ENCODE measurements around the gene UNC5A. TPM values are rescaled to one million over a fixed set of nuclear protein-coding genes. Genes with fewer than 3 reads are reported as not detected.
A peak's percentile ranks its signal among the peaks of the same experiment; 100 is the strongest.
"Not testable (repeated sequence)": the region's sequence is repeated elsewhere in the genome, so short reads cannot be mapped to it uniquely, and the experiment has no call there.

The UNC5A gene
- total and polyA plus RNA-seq, 7 experiments from 2014 or later, result not detected

GRCh38 chr5:176873011-176873410 is 62.7 kb downstream of the UNC5A start:
- H3K9me3 ChIP-seq (ENCODE audit: control insufficient read depth in 2 of 3, low read length in 3 of 3); H3K27me3 ChIP-seq (ENCODE audit: control insufficient read depth in 2 of 2, insufficient read depth in 2 of 2, low read length in 2 of 2); H3K4me3 ChIP-seq (ENCODE audit: low read length); intact Hi-C loops (cut with micrococcal nuclease); POLR2A ChIA-PET; CTCF ChIA-PET; H3K36me3 Mint-ChIP-seq; ATAC-seq; DNase-seq; H3K9me3 Mint-ChIP-seq; H3K27ac ChIP-seq (ENCODE audit: low read depth, low read length); H3K4me1 ChIP-seq (ENCODE audit: control insufficient read depth in 2 of 2, insufficient read depth in 2 of 2, low read length in 2 of 2); H3K36me3 ChIP-seq (ENCODE audit: control insufficient read depth in 2 of 3, insufficient read depth in 3 of 3, low read length in 3 of 3); H3K27ac Mint-ChIP-seq; H3K4me3 Mint-ChIP-seq: not testable (repeated sequence)
- Mint-ChIP-seq H3K4me1 (peaks cover 0 to 27% (median 9%) of the 10 kb centered on the region in 7 donors), H3K27me3 (peaks cover 15 to 29% (median 19%) of the 10 kb centered on the region in 5 donors)

GRCh38 chr5:176873541-176874172 is 63.3 kb downstream of the UNC5A start:
- no peaks in the 10 kb centered on the region for H3K9me3 ChIP-seq (ENCODE audit: control insufficient read depth in 2 of 3, low read length in 3 of 3)
- no peak overlapping the region for H3K4me3 ChIP-seq (ENCODE audit: low read length)
- intact Hi-C loops (cut with micrococcal nuclease), result no loop called here
- Mint-ChIP-seq H3K36me3 (peaks cover 0 to 1% (median 0%) of the 10 kb centered on the region in 5 donors), H3K4me3 (no peak overlapping the region), H3K27ac (no peak overlapping the region), H3K4me1 (peaks cover 0 to 27% (median 9%) of the 10 kb centered on the region in 7 donors), H3K9me3 (peaks cover 0 to 4% (median 0%) of the 10 kb centered on the region in 11 donors), H3K27me3 (peaks cover 15 to 30% (median 19%) of the 10 kb centered on the region in 5 donors)
- H3K27me3 ChIP-seq (ENCODE audit: control insufficient read depth in 2 of 2, insufficient read depth in 2 of 2, low read length in 2 of 2), result no peaks in the 10 kb centered on the region
- POLR2A ChIA-PET, result no interaction called here
- no peak for ATAC-seq
- CTCF ChIA-PET, result no interaction called here
- no peak overlapping the region for H3K27ac ChIP-seq (ENCODE audit: low read depth, low read length)
- no peaks in the 10 kb centered on the region for H3K36me3 ChIP-seq (ENCODE audit: control insufficient read depth in 2 of 3, insufficient read depth in 3 of 3, low read length in 3 of 3)
- H3K4me1 ChIP-seq (ENCODE audit: control insufficient read depth in 2 of 2, insufficient read depth in 2 of 2, low read length in 2 of 2), result peaks cover 0 to 7% of the 10 kb centered on the region in 2 donors
- no peak for DNase-seq

- ChIA-PET CTCF (no interaction called here), POLR2A (no interaction called here)
- no peak overlapping the region for H3K4me3 Mint-ChIP-seq
These were observed 63.9 kb downstream of the UNC5A start for GRCh38 chr5:176874198-176874780.

GRCh38 chr5:176875014-176875550 is 64.7 kb downstream of the UNC5A start:
- peaks cover 0 to 4% (median 0%) of the 10 kb centered on the region in 11 donors for H3K9me3 Mint-ChIP-seq
- peaks cover 0 to 7% of the 10 kb centered on the region in 2 donors for H3K4me1 ChIP-seq (ENCODE audit: control insufficient read depth in 2 of 2, insufficient read depth in 2 of 2, low read length in 2 of 2)
- DNase-seq (no peak), ATAC-seq (no peak)
- no peak overlapping the region for H3K4me3 ChIP-seq (ENCODE audit: low read length)
- H3K27ac Mint-ChIP-seq, result no peak overlapping the region
- peaks cover 15 to 33% (median 19%) of the 10 kb centered on the region in 5 donors for H3K27me3 Mint-ChIP-seq
- ChIA-PET CTCF (no interaction called here), POLR2A (no interaction called here)
- peaks cover 0 to 25% (median 9%) of the 10 kb centered on the region in 7 donors for H3K4me1 Mint-ChIP-seq
- intact Hi-C loops (cut with micrococcal nuclease), result no loop called here
- peaks cover 0 to 1% (median 0%) of the 10 kb centered on the region in 5 donors for H3K36me3 Mint-ChIP-seq
- no peak overlapping the region for H3K27ac ChIP-seq (ENCODE audit: low read depth, low read length)
- H3K4me3 Mint-ChIP-seq, result no peak overlapping the region
- no peaks in the 10 kb centered on the region for H3K27me3 ChIP-seq (ENCODE audit: control insufficient read depth in 2 of 2, insufficient read depth in 2 of 2, low read length in 2 of 2)
- H3K36me3 ChIP-seq (ENCODE audit: control insufficient read depth in 2 of 3, insufficient read depth in 3 of 3, low read length in 3 of 3), result no peaks in the 10 kb centered on the region
- H3K9me3 ChIP-seq (ENCODE audit: control insufficient read depth in 2 of 3, low read length in 3 of 3), result no peaks in the 10 kb centered on the region

More at GRCh38 chr5:176874198-176874780, 63.9 kb downstream of the UNC5A start:
- no peaks in the 10 kb centered on the region for H3K27me3 ChIP-seq (ENCODE audit: control insufficient read depth in 2 of 2, insufficient read depth in 2 of 2, low read length in 2 of 2)
- intact Hi-C loops (cut with micrococcal nuclease), result no loop called here
- H3K27ac ChIP-seq (ENCODE audit: low read depth, low read length), result no peak overlapping the region
- no peaks in the 10 kb centered on the region for H3K9me3 ChIP-seq (ENCODE audit: control insufficient read depth in 2 of 3, low read length in 3 of 3)
- H3K4me3 ChIP-seq (ENCODE audit: low read length), result no peak overlapping the region
- Mint-ChIP-seq H3K4me1 (peaks cover 0 to 27% (median 9%) of the 10 kb centered on the region in 7 donors), H3K9me3 (peaks cover 0 to 4% (median 0%) of the 10 kb centered on the region in 11 donors), H3K27me3 (peaks cover 15 to 33% (median 19%) of the 10 kb centered on the region in 5 donors), H3K27ac (no peak overlapping the region), H3K36me3 (peaks cover 0 to 1% (median 0%) of the 10 kb centered on the region in 5 donors)
- no peaks in the 10 kb centered on the region for H3K36me3 ChIP-seq (ENCODE audit: control insufficient read depth in 2 of 3, insufficient read depth in 3 of 3, low read length in 3 of 3)
- ATAC-seq (no peak), DNase-seq (no peak)
- peaks cover 0 to 7% of the 10 kb centered on the region in 2 donors for H3K4me1 ChIP-seq (ENCODE audit: control insufficient read depth in 2 of 2, insufficient read depth in 2 of 2, low read length in 2 of 2)

- H3K4me3 Mint-ChIP-seq, result no peak overlapping the region
- H3K36me3 Mint-ChIP-seq, result peaks cover 0 to 1% (median 0%) of the 10 kb centered on the region in 5 donors
- H3K4me3 ChIP-seq (ENCODE audit: low read length), result no peak overlapping the region
- no peaks in the 10 kb centered on the region for H3K36me3 ChIP-seq (ENCODE audit: control insufficient read depth in 2 of 3, insufficient read depth in 3 of 3, low read length in 3 of 3)
- intact Hi-C loops (cut with micrococcal nuclease), result no loop called here
- H3K4me1 ChIP-seq (ENCODE audit: control insufficient read depth in 2 of 2, insufficient read depth in 2 of 2, low read length in 2 of 2), result peaks cover 0 to 7% of the 10 kb centered on the region in 2 donors
- no peaks in the 10 kb centered on the region for H3K9me3 ChIP-seq (ENCODE audit: control insufficient read depth in 2 of 3, low read length in 3 of 3)
- POLR2A ChIA-PET, result no interaction called here
- CTCF ChIA-PET, result no interaction called here
- DNase-seq, result no peak
- H3K9me3 Mint-ChIP-seq, result peaks cover 0 to 2% (median 0%) of the 10 kb centered on the region in 11 donors
- H3K27me3 ChIP-seq (ENCODE audit: control insufficient read depth in 2 of 2, insufficient read depth in 2 of 2, low read length in 2 of 2), result no peaks in the 10 kb centered on the region
- H3K27ac ChIP-seq (ENCODE audit: low read depth, low read length), result no peak overlapping the region
- ATAC-seq, result peak; percentile 28
- H3K4me1 Mint-ChIP-seq, result peaks cover 0 to 18% (median 9%) of the 10 kb centered on the region in 7 donors
- H3K27me3 Mint-ChIP-seq, result peaks cover 15 to 33% (median 19%) of the 10 kb centered on the region in 5 donors
- H3K27ac Mint-ChIP-seq, result no peak overlapping the region
These were observed 65.6 kb downstream of the UNC5A start for GRCh38 chr5:176875783-176876505.

GRCh38 chr5:176876506-176877431 is 66.4 kb downstream of the UNC5A start:
- Mint-ChIP-seq H3K4me3 (no peak overlapping the region), H3K27me3 (peaks cover 15 to 33% (median 19%) of the 10 kb centered on the region in 5 donors), H3K9me3 (peaks cover 0 to 2% (median 0%) of the 10 kb centered on the region in 11 donors), H3K36me3 (peaks cover 0 to 1% (median 0%) of the 10 kb centered on the region in 5 donors), H3K4me1 (peaks cover 0 to 20% (median 9%) of the 10 kb centered on the region in 7 donors), H3K27ac (no peak overlapping the region)
- H3K27ac ChIP-seq (ENCODE audit: low read depth, low read length), result no peak overlapping the region
- POLR2A ChIA-PET, result no interaction called here
- H3K36me3 ChIP-seq (ENCODE audit: control insufficient read depth in 2 of 3, insufficient read depth in 3 of 3, low read length in 3 of 3), result no peaks in the 10 kb centered on the region
- ATAC-seq (no peak), DNase-seq (no peak)
- H3K27me3 ChIP-seq (ENCODE audit: control insufficient read depth in 2 of 2, insufficient read depth in 2 of 2, low read length in 2 of 2), result no peaks in the 10 kb centered on the region
- H3K9me3 ChIP-seq (ENCODE audit: control insufficient read depth in 2 of 3, low read length in 3 of 3), result no peaks in the 10 kb centered on the region
- H3K4me3 ChIP-seq (ENCODE audit: low read length), result no peak overlapping the region
- CTCF ChIA-PET, result interaction anchor here (0.6 kb wide), 1 partner anchor 191 kb away, joined by 3 read pairs; no protein-coding TSS in a partner anchor
- intact Hi-C loops (cut with micrococcal nuclease), result no loop called here
- H3K4me1 ChIP-seq (ENCODE audit: control insufficient read depth in 2 of 2, insufficient read depth in 2 of 2, low read length in 2 of 2), result peaks cover 0 to 7% of the 10 kb centered on the region in 2 donors

Data from naive thymus-derived CD4-positive, alpha-beta T cell (primary cell).